ENCODE measurements around the gene GANC.
A peak's percentile ranks its signal among the peaks of the same experiment; 100 is the strongest.
"Not testable (repeated sequence)": the region's sequence is repeated elsewhere in the genome, so short reads cannot be mapped to it uniquely, and the experiment has no call there.

Gene GANC

GRCh38 chr15:42272939-42273899, at the start of gene GANC, which contains the start of gene TMEM87A:
GANC (plus strand) TSS chr15:42273201; CDS start chr15:42274482, 1,281 bp downstream.
TMEM87A (minus strand) TSS chr15:42273433; CDS start chr15:42273398, 35 bp downstream.
- DNase-seq = peak; percentile 95

GRCh38 chr15:42226648-42227047, 46.4 kb upstream of the GANC start:
- no peak for DNase-seq

- peak; percentile 18 for DNase-seq
These were observed 45.0 kb upstream of the GANC start for GRCh38 chr15:42228036-42228435.

- not testable (repeated sequence) for DNase-seq
These were observed 44.0 kb upstream of the GANC start for GRCh38 chr15:42228981-42229380.

GRCh38 chr15:42231088-42231487, 41.9 kb upstream of the GANC start:
- DNase-seq = no peak

- DNase-seq = no peak
These were observed 40.4 kb upstream of the GANC start for GRCh38 chr15:42232606-42233005.

- no peak for DNase-seq
These were observed 39.9 kb upstream of the GANC start for GRCh38 chr15:42233107-42233506.

- DNase-seq = no peak
These were observed 33.3 kb upstream of the GANC start for GRCh38 chr15:42239528-42240182.

- no peak for DNase-seq
These were observed 32.2 kb upstream of the GANC start for GRCh38 chr15:42240823-42241222.

GRCh38 chr15:42253300-42253699, 19.7 kb upstream of the GANC start:
- DNase-seq = no peak

- DNase-seq = no peak
These were observed 8.2 kb upstream of the GANC start for GRCh38 chr15:42264795-42265194.

GRCh38 chr15:42267286-42267685, 5.7 kb upstream of the GANC start:
- no peak for DNase-seq

- no peak for DNase-seq
These were observed 2.5 kb upstream of the GANC start for GRCh38 chr15:42270551-42270950.

GRCh38 chr15:42270996-42271395, 2.0 kb upstream of the GANC start:
- no peak for DNase-seq

- no peak for DNase-seq
These were observed 1.1 kb downstream of the GANC start for GRCh38 chr15:42273900-42274701.

- no peak for DNase-seq
These were observed 1.6 kb downstream of the GANC start for GRCh38 chr15:42274702-42274989.

- DNase-seq = peak; percentile 72
These were observed 2.9 kb downstream of the GANC start for GRCh38 chr15:42275780-42276391.

- DNase-seq = no peak
These were observed 3.8 kb downstream of the GANC start for GRCh38 chr15:42276762-42277161.

GRCh38 chr15:42279234-42279723, 6.3 kb downstream of the GANC start:
- no peak for DNase-seq

- DNase-seq = no peak
These were observed 9.3 kb downstream of the GANC start for GRCh38 chr15:42282344-42282743.

GRCh38 chr15:42282926-42283325, 9.9 kb downstream of the GANC start:
- DNase-seq = no peak

GRCh38 chr15:42283671-42284070, 10.7 kb downstream of the GANC start:
- DNase-seq = no peak

GRCh38 chr15:42284551-42284950, 11.6 kb downstream of the GANC start:
- no peak for DNase-seq

Measured in NCI-H1048 (cell line).